Epithelial cell of proximal tubule (primary cell): Measurements from ENCODE around the gene PPP1R15A. TPM values are rescaled to one million over a fixed set of nuclear protein-coding genes. Genes with fewer than 3 reads are reported as not detected.
"Not testable (repeated sequence)": the region's sequence is repeated elsewhere in the genome, so short reads cannot be mapped to it uniquely, and the experiment has no call there.

Experiments used
- DNase-seq: peaks from one replicate; pipeline ENCODE4 v3.0.0-alpha.2; 2011; ENCODE audit warnings: low read depth
- H3K4me3 ChIP-seq: 2 replicates; pipeline ENCODE4 v1.5.1; 2011; ENCODE audit warnings: low read depth, mild to moderate bottlenecking, low read length
- total RNA-seq: library from RNA; depleted of rRNA; stranded (reverse); fragments of >200 nt; gene quantifications from 2 replicates; pipeline ENCODE4 v1.2.3, GENCODE V29; 2015
- TF ChIP-seq, protein P1 (sequence below): conservative IDR thresholded peaks from 2 replicates; pipeline ENCODE4 v1.5.1; 2012; ENCODE audit warnings: low read depth, mild to moderate bottlenecking, low read length

Gene PPP1R15A
- total RNA-seq, 1 donor from 2014 or later, result 32.2 TPM

GRCh38 chr19:48910803-48911202, 38.6 kb downstream of the PPP1R15A start:
- no peak for DNase-seq
- TF ChIP-seq, protein P1, sequence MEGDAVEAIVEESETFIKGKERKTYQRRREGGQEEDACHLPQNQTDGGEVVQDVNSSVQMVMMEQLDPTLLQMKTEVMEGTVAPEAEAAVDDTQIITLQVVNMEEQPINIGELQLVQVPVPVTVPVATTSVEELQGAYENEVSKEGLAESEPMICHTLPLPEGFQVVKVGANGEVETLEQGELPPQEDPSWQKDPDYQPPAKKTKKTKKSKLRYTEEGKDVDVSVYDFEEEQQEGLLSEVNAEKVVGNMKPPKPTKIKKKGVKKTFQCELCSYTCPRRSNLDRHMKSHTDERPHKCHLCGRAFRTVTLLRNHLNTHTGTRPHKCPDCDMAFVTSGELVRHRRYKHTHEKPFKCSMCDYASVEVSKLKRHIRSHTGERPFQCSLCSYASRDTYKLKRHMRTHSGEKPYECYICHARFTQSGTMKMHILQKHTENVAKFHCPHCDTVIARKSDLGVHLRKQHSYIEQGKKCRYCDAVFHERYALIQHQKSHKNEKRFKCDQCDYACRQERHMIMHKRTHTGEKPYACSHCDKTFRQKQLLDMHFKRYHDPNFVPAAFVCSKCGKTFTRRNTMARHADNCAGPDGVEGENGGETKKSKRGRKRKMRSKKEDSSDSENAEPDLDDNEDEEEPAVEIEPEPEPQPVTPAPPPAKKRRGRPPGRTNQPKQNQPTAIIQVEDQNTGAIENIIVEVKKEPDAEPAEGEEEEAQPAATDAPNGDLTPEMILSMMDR, result no peak
- no peak overlapping the region for H3K4me3 ChIP-seq

DNA sequence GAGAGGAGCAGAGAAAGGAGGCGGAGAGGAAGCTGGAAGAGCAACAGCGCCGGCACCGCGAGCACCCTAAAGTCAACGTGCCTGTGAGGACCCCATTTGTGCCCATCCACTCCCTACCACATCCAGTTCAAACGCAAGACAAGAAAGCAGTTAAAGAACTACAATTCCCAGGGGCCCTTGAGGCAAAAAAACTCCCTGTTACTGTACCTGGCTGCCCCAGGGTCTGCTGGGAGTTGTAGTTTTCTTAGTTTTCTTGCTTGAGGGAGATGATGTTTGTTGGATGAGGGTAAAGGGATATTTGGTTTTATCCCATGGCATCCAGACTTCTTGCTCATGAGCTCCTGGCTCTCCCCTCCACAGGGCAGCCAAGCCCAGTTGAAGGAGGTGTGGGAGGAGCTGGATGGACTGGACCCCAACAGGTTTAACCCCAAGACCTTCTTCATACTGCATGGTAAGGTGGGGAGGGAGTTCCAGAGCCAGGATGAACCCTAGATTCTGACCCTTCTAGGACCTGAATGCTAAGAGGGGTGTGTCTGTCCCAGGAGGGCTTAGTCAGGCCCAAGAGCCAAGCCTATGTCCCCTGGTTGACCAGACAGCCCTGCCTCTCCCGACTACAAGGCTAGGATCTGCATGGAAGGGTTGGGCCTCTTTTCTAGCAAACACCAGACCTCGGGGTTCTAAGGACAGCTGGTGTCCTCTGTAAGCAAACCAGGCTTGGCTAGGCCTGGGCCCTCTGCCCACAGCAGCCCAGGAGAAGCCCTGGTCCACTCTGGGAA, 41.1 kb downstream of the PPP1R15A start:
- no peak overlapping the region for H3K4me3 ChIP-seq
- TF ChIP-seq, protein P1, result no peak
- no peak for DNase-seq

DNA sequence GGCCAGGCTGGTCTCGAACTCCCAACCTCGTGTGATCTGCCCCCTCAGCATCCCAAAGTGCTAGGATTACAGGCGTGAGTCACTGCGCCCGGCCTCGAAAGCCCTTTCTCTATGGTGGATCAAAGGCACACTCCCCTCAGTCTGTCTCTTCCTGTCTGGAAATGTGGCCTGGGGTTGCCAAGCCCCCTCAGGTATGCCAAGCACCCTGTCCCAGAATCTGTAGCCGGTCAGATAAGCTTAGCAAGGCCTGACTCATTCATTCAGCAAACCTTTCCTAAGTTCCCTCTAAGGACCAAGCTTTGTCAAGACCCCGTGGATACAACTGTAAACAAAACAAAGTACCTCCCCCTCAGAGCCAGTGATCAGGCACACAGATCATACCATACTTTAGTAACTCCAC, 42.0 kb downstream of the PPP1R15A start:
- TF ChIP-seq, protein P1, result no peak
- DNase-seq, result no peak

GRCh38 chr19:48915757-48916156, 43.5 kb downstream of the PPP1R15A start:
- TF ChIP-seq, protein P1, result no peak
- no peak overlapping the region for H3K4me3 ChIP-seq
- DNase-seq, result no peak

More for the DNA sequence above, 42.0 kb downstream of the PPP1R15A start:
- no peak overlapping the region for H3K4me3 ChIP-seq

DNA sequence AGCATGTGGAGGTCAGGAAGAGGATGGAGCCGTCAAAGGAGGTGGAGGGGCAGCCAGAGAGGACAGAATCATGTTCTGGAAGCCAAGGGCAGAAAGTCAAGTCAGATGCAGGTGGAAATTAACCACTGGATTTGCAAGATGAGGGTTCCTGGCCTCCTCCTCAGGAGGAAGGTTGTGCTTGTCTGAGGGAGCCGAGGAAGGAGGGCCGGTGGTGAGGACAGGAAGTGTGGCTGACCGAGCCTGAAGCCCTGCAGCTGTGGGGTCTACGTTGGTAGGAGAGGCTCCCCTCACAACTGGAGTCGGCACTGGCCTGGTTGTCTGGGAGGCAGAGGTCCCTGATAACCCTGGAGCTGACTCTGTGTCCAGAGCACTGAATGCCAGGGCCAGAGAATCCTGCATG, 45.9 kb downstream of the PPP1R15A start:
- TF ChIP-seq, protein P1, result no peak
- H3K4me3 ChIP-seq, result no peak overlapping the region
- no peak for DNase-seq

DNA sequence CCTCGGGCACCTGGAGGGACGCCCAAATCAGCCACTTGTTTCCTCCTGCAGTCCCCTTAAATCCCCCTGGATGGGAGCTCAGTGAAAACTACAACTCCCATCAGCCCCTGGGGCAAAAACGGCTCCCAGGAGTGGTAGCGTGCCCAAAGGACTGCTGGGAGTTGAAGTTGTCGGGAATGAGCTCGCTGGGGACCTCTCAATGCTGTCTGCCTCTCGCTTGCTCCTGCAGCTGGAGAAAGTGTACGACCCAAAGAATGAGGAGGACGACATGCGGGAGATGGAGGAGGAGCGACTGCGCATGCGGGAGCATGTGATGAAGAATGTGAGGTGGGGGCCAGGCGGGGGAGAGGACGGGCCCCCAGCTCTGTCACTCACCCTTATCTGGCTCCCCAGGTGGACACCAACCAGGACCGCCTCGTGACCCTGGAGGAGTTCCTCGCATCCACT, 46.6 kb downstream of the PPP1R15A start:
- DNase-seq, result no peak
- TF ChIP-seq, protein P1, result no peak

GRCh38 chr19:48919271-48919670, 47.0 kb downstream of the PPP1R15A start:
- DNase-seq, H3K4me3 ChIP-seq: not testable (repeated sequence)

More for the DNA sequence above, 46.6 kb downstream of the PPP1R15A start:
- H3K4me3 ChIP-seq, result no peak overlapping the region
